HL-60/S4 treated with phorbol 12-myristate 13-acetate at 8.2 ng/mL for 4 days and 3 days (cell line): ENCODE measurements around the gene KRTAP4-5.
"Not testable (repeated sequence)": the region's sequence is repeated elsewhere in the genome, so short reads cannot be mapped to it uniquely, and the experiment has no call there.

Experiments
- in situ Hi-C: fragments of 300-500 bp; cut with MboI; formaldehyde crosslinking; loops from 2 replicates; pipeline ENCODE4 v1.15.0; 2022; ENCODE audit warnings: low sequenced_read_pairs

Gene KRTAP4-5

DNA sequence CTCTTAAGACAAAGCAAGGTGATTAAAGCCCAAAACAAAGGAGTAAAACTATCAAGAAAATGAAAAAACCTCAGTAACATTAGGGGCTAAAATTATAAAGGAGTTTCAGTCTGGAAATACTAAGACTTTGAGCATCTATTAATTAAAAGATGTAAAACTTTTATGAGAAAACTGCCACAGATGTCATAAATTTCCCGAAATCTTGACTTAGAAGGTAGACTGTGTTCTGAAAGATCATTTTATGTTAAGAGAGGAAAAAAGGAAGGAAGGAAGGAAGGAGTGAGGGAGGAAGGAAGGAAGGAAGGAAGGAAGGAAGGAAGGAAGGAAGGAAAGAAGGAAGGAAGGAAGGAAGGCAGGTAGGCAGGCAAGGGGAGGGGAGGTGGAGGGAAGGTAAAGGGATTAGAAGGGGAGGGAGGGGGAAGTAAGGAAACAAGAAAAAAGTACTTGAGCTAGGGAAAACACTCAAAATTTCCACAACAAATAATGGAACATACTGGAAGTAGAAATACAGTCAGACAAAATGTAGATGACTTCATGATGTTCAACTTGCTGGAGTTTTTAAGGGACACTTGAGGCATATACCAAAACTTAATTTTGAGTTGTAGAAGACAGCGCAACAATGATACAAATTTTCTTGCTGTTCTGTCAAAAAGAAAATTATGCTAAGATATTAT, 2.0 kb downstream of the KRTAP4-5 start:
- in situ Hi-C loops, result no loop called here

DNA sequence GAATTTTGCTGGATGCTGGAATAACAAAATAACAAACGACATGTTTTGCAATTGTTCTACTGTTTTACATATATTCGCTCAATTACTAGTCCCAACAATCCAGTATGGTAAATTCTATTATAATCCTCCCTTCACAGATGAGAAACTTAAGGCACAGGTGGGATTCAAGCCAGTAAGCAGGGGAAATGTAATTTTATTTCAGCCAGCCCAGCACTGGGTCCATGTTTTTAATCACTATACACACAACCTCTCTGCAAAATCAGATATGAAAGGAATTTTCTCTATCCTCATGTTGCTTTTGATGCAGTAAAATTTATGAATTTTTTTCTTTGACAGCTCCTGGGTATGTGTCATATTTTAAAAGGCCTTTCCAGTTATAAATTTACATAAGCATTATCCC, 4.4 kb downstream of the KRTAP4-5 start:
- in situ Hi-C loops, result no loop called here

GRCh38 chr17:41144846-41145245, 4.8 kb downstream of the KRTAP4-5 start:
- in situ Hi-C loops, result no loop called here

- in situ Hi-C loops, result no loop called here
Observed at GRCh38 chr17:41141361-41141760, 8.3 kb downstream of the KRTAP4-5 start.

DNA sequence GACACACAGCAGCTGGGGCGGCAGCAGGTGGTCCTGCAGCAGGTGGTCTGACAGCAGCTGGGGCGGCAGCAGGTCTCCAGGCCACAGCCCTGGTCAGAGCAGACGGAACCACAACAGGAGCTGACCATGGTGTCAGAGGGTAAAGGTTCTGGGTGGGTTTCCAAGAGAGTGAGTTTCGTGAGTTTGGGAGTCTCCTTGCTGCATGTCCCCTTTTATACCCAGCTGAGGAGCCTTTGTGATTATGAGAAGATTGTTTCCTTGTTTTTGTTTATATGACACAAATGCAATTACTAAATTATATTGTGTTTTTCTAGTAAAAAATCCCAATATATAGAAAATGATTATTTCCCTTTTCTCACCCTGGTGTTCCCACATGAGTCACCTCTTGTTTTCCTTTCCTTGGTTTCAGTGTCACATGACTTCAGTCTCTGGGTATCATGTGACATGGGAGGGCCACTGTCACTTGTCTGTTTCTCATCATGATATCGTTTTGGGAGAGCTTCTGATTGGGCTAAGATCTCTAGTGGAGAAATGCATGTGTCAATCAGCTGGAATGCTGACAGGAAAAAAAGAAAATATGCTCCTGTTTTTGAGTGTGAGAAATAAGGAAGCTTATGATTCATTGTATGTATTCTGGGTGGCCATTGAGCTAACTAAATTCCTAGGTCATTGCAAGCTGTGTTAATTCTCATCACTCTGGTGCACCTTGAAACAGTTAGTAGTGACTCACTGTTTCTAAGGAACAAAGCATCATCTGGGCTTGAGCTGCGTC, 9.1 kb downstream of the KRTAP4-5 start, which contains the start of gene KRTAP4-6:
Gene KRTAP4-6 (minus strand): TSS at position 185 of the 772 bp plus-strand sequence. CDS start 57 bp downstream, at position 128.
- in situ Hi-C loops, result no loop called here

DNA sequence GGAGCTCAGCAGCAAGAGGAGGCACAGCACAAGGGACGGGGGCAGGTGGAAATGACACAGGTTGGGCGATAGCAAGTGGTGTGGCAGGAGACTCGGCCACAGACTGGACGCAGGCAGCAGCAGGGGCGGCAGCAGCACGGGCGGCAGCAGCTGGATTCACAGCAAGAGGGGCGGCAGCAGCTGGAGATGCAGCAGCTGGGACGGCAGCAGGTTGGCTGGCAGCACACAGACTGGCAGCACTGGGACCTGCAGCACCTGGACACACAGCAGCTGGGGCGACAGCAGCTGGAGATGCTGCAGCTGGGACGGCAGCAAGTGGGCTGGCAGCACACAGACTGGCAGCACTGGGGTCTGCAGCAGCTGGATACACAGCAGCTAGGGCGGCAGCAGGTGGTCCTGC, 9.8 kb downstream of the KRTAP4-5 start:
- in situ Hi-C loops, result not testable (repeated sequence)

- in situ Hi-C loops, result no loop called here
Observed at GRCh38 chr17:41133880-41134735, 15.5 kb downstream of the KRTAP4-5 start.

GRCh38 chr17:41131979-41132378, 17.6 kb downstream of the KRTAP4-5 start:
- in situ Hi-C loops, result no loop called here

DNA sequence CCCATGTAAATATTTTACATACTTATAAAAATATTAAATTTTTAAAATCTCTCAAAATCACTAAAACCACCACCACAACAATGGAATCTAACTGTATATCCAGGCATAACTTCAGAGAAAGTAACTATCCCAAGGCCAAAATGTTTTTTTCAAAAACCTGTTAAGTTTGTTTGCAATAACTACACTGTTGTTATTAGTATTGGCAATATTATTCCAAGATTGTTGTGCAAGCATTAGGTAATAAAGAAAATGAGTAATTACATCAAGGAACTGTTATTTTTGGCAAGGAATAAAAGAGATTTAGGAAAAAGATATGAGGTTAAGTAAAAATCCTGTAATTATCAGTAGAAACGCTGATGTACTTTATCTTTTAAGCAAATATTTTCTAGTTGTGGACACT, 22.3 kb downstream of the KRTAP4-5 start:
- in situ Hi-C loops, result no loop called here

DNA sequence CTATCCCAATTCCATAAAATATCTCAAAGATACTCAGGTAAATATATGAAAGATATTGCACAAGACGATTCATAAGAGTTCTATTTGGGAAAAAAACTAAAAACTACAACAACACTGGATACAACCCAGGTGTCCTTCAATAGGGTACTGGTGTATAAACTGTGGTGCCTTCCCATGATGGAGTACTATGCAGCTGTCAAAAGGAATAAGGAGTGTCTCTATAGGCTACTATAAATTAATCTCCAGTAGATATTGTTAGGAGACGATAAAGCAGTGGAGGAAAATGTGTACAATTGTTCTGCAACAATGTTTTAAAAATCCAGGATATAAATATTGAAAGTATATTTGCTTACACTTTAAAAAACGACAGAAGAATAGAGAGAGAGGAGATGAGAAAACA, 23.2 kb downstream of the KRTAP4-5 start:
- in situ Hi-C loops, result no loop called here

- in situ Hi-C loops, result no loop called here
Observed at GRCh38 chr17:41125064-41125463, 24.6 kb downstream of the KRTAP4-5 start.

GRCh38 chr17:41123991-41124371, 25.6 kb downstream of the KRTAP4-5 start, which contains the start of gene KRTAP4-12:
Gene KRTAP4-12 (minus strand): TSS chr17:41124182. CDS start chr17:41124122, 60 bp downstream.
- in situ Hi-C loops, result not testable (repeated sequence)

- in situ Hi-C loops, result not testable (repeated sequence)
Observed at GRCh38 chr17:41123292-41123990, 26.2 kb downstream of the KRTAP4-5 start.

GRCh38 chr17:41121742-41122141, 27.9 kb downstream of the KRTAP4-5 start:
- in situ Hi-C loops, result no loop called here

DNA sequence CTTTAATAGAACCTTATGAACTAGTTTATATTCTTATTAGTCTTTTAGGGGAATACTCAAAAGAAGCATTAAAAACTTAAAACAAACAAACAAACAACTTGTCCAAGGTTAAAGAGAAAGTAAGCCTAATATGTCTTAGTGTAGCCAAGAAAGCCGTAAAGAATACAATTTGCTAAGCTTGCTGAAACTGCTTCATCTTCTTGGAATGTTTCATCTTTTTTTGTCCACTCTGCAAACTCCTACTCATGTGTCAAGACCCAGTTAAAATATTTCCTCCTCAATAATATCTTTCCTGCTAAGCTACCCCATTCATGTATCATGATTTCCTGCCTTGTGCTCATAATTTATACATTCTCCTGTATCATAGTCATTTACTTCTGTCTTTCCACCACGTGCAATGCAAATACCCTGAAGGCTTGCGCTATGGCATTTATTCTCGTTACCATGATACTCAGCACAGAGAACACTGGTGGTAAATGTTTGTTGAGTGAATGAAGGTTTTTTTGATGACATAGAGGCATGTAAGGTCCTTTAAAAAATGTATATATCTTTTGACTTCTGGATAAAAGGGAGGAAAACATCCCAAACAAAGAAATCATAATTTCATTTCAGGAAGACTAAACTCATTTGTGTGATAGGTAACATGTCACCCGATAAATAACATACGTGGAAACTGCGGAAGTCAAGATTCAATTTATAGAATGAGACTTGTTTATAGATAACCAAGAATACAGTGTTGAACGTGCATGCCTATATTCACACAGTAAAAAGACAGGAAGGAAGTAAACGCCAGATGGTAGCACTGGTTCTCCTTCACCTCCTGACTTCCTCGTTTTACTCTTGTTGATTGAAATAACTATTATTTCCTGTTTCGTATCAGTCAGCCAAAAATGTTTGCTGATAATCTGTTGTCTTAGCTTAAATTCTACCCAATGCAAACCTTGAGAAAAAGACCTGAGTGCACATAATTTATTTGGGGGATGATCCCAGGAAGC, 29.6 kb downstream of the KRTAP4-5 start:
- in situ Hi-C loops, result not testable (repeated sequence)

DNA sequence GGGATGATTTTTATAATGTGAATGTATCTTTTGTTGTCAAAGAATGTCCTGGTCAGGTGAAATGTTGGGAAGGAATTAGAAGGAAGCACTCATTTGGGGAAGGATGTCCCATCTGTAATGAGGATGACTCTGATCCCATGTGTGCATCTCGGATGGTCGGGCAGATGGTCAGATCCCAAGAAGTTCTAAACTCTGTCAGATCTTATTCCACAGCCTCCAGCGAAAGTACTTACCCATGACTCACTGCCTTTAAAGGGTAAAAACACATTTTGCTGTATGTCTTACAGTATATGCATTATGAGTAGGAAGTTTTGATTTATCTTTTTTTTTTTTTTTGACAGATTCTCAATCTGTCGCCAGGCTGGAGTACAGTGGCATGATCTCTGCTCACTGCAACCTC, 30.9 kb downstream of the KRTAP4-5 start:
- in situ Hi-C loops, result no loop called here

DNA sequence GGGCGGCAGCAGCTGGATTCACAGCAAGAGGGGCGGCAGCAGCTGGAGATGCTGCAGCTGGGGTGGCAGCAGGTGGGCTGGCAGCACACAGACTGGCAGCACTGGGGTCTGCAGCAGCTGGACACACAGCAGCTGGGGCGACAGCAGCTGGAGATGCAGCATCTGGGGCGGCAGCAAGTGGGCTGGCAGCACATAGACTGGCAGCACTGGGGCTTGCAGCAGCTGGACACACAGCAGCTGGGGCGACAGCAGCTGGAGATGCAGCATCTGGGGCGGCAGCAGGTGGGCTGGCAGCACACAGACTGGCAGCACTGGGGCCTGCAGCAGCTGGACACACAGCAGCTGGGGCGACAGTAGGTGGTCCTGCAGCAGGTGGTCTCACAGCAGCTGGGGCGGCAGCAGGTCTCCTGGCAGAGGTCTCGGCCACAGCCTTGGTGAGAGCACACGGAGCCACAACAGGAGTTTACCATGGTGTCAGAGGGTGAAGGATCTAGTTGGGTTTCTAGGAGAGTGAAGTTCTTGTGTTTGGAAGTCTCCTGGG, 31.7 kb downstream of the KRTAP4-5 start, which contains the start of gene KRTAP4-11:
Gene KRTAP4-11 (minus strand): TSS at position 528 of the 541 bp plus-strand sequence. CDS start 58 bp downstream, at position 470.
- in situ Hi-C loops, result not testable (repeated sequence)

GRCh38 chr17:41116297-41116696, 33.3 kb downstream of the KRTAP4-5 start:
- in situ Hi-C loops, result no loop called here
